ENCODE measurements around the gene IRS1.

Gene IRS1

GRCh38 chr2:226813148-226813701 is 13.6 kb upstream of the IRS1 start:
- no peak for DNase-seq

GRCh38 chr2:226803410-226803809 is 3.8 kb upstream of the IRS1 start:
- no peak for DNase-seq

GRCh38 chr2:226802573-226802972 is 3.0 kb upstream of the IRS1 start:
- peak; percentile 82 to 94 for DNase-seq

- peak; percentile 11 to 42 for DNase-seq
Measured at GRCh38 chr2:226800941-226801784, 1.5 kb upstream of the IRS1 start.

- no peak for DNase-seq
Measured at GRCh38 chr2:226799976-226800940, 638 bp upstream of the IRS1 start.

- DNase-seq, result no peak
Measured at GRCh38 chr2:226798422-226799210, 1.0 kb downstream of the IRS1 start.

- no peak for DNase-seq
Measured at GRCh38 chr2:226797989-226798421, 1.6 kb downstream of the IRS1 start.

GRCh38 chr2:226797289-226797988 is 2.2 kb downstream of the IRS1 start:
- no peak for DNase-seq

GRCh38 chr2:226796840-226797288 is 2.8 kb downstream of the IRS1 start:
- no peak for DNase-seq

GRCh38 chr2:226796012-226796839 is 3.4 kb downstream of the IRS1 start:
- DNase-seq, result no peak

GRCh38 chr2:226795281-226796011 is 4.2 kb downstream of the IRS1 start:
- no peak for DNase-seq

- DNase-seq, result no peak
Measured at GRCh38 chr2:226794751-226795171, 4.9 kb downstream of the IRS1 start.

GRCh38 chr2:226794196-226794661 is 5.4 kb downstream of the IRS1 start:
- DNase-seq, result no peak

GRCh38 chr2:226793646-226794045 is 6.0 kb downstream of the IRS1 start:
- peak; percentile 52 to 59 for DNase-seq

GRCh38 chr2:226792155-226792881 is 7.3 kb downstream of the IRS1 start:
- no peak for DNase-seq

GRCh38 chr2:226791487-226792081 is 8.0 kb downstream of the IRS1 start:
- peak; percentile 80 to 88 for DNase-seq

GRCh38 chr2:226791056-226791486 is 8.5 kb downstream of the IRS1 start:
- peak; percentile 41 to 49 for DNase-seq

- no peak for DNase-seq
Measured at GRCh38 chr2:226790431-226790830, 9.2 kb downstream of the IRS1 start.

- DNase-seq, result no peak
Measured at GRCh38 chr2:226790011-226790410, 9.6 kb downstream of the IRS1 start.
